ENCODE measurements around the gene CXCL6.

Gene CXCL6

DNA sequence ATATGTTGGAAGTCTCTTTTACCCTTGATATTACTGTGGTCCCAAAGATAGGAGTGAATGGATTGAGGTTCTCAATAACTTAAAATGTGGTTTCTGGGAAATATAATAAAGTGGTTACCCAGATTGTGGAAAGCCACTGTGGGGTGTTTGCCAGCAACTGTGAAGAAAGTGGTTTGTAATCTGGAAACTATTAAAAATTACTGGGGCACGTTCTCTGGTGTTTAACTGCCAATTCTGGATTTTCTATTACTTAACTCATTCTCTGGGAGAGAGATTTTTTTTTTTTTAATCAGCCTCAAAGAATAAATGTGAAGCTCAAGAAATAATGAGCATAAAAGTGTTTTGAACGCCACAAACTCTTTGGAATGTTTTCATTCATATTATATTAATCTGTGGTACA, 4.9 kb upstream of the CXCL6 start:
- TF ChIP-seq ZNF8 (CRISPR knock-in tag; IDR thresholded peaks at IDR 0.05) (no peak), ZFP3 (CRISPR knock-in tag; IDR thresholded peaks at IDR 0.05) (no peak), TCF4 (CRISPR knock-in tag; IDR thresholded peaks at IDR 0.05; ENCODE audit: borderline replicate concordance) (no peak), ARNTL (CRISPR knock-in tag; IDR thresholded peaks at IDR 0.05; ENCODE audit: borderline replicate concordance, low read depth) (no peak), CSDC2 (CRISPR knock-in tag; IDR thresholded peaks at IDR 0.05) (no peak), GLIS3 (CRISPR knock-in tag; IDR thresholded peaks at IDR 0.05) (no peak), PPARA (CRISPR knock-in tag; IDR thresholded peaks at IDR 0.05; ENCODE audit: borderline replicate concordance) (no peak), SNAI2 (CRISPR knock-in tag; IDR thresholded peaks at IDR 0.05) (no peak), ZFP30 (CRISPR knock-in tag; IDR thresholded peaks at IDR 0.05) (no peak), RARB (CRISPR knock-in tag; IDR thresholded peaks at IDR 0.05) (no peak), BACH2 (CRISPR knock-in tag; IDR thresholded peaks at IDR 0.05; ENCODE audit: borderline replicate concordance) (no peak), ZNF70 (CRISPR knock-in tag; IDR thresholded peaks at IDR 0.05) (no peak), CREB5 (CRISPR knock-in tag; IDR thresholded peaks at IDR 0.05; ENCODE audit: low read depth) (no peak), TSHZ2 (CRISPR knock-in tag; IDR thresholded peaks at IDR 0.05) (no peak)
- TF ChIP-seq, protein P1, sequence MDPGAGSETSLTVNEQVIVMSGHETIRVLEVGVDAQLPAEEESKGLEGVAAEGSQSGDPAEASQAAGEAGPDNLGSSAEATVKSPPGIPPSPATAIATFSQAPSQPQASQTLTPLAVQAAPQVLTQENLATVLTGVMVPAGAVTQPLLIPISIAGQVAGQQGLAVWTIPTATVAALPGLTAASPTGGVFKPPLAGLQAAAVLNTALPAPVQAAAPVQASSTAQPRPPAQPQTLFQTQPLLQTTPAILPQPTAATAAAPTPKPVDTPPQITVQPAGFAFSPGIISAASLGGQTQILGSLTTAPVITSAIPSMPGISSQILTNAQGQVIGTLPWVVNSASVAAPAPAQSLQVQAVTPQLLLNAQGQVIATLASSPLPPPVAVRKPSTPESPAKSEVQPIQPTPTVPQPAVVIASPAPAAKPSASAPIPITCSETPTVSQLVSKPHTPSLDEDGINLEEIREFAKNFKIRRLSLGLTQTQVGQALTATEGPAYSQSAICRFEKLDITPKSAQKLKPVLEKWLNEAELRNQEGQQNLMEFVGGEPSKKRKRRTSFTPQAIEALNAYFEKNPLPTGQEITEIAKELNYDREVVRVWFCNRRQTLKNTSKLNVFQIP (CRISPR knock-in tag; IDR thresholded peaks at IDR 0.05; ENCODE audit: borderline replicate concordance, low read depth): no peak
- ATAC-seq: no peak

- no peak for TF ChIP-seq ZNF8 (CRISPR knock-in tag; IDR thresholded peaks at IDR 0.05)
- no peak for TF ChIP-seq ARNTL (CRISPR knock-in tag; IDR thresholded peaks at IDR 0.05; ENCODE audit: borderline replicate concordance, low read depth)
- no peak for TF ChIP-seq TOX (CRISPR knock-in tag; IDR thresholded peaks at IDR 0.05; ENCODE audit: borderline replicate concordance)
- no peak for TF ChIP-seq GLIS3 (CRISPR knock-in tag; IDR thresholded peaks at IDR 0.05)
- TF ChIP-seq, protein P1 (CRISPR knock-in tag; IDR thresholded peaks at IDR 0.05; ENCODE audit: borderline replicate concordance, low read depth): no peak
- TF ChIP-seq ESRRG (CRISPR knock-in tag; IDR thresholded peaks at IDR 0.05): no peak
- no peak for TF ChIP-seq TCF4 (CRISPR knock-in tag; IDR thresholded peaks at IDR 0.05; ENCODE audit: borderline replicate concordance)
- no peak for TF ChIP-seq RARB (CRISPR knock-in tag; IDR thresholded peaks at IDR 0.05)
- no peak for TF ChIP-seq CSDC2 (CRISPR knock-in tag; IDR thresholded peaks at IDR 0.05)
- ATAC-seq: no peak
Measured at GRCh38 chr4:73832651-73833237, 3.7 kb upstream of the CXCL6 start.

DNA sequence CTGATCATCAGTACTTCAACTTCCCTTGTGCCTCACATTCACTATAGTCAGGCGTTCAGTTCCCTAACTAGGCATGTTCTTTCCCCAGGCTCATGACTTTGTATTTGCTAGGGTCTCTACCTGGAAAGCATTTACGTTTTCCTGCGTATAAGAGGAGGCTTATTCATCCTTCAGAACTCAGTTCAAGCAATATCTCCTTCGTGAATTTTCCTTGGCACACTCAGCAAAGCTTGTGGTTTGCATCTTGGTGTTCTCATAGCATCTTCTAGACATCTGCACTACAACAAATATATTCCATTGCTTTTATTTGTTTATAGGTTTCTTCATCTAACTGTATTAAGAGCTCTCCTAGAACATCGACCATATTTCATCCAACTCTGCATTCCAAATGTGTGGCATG, 2.6 kb downstream of the CXCL6 start:
- TF ChIP-seq ZNF70 (CRISPR knock-in tag; IDR thresholded peaks at IDR 0.05) (no peak), TCF4 (CRISPR knock-in tag; IDR thresholded peaks at IDR 0.05; ENCODE audit: borderline replicate concordance) (no peak), SNAI2 (CRISPR knock-in tag; IDR thresholded peaks at IDR 0.05) (no peak), TOX (CRISPR knock-in tag; IDR thresholded peaks at IDR 0.05; ENCODE audit: borderline replicate concordance) (no peak), OSR1 (CRISPR knock-in tag; IDR thresholded peaks at IDR 0.05) (no peak), GLIS3 (CRISPR knock-in tag; IDR thresholded peaks at IDR 0.05) (no peak), ZC3H10 (CRISPR knock-in tag; IDR thresholded peaks at IDR 0.05) (no peak)
- TF ChIP-seq, protein P2, sequence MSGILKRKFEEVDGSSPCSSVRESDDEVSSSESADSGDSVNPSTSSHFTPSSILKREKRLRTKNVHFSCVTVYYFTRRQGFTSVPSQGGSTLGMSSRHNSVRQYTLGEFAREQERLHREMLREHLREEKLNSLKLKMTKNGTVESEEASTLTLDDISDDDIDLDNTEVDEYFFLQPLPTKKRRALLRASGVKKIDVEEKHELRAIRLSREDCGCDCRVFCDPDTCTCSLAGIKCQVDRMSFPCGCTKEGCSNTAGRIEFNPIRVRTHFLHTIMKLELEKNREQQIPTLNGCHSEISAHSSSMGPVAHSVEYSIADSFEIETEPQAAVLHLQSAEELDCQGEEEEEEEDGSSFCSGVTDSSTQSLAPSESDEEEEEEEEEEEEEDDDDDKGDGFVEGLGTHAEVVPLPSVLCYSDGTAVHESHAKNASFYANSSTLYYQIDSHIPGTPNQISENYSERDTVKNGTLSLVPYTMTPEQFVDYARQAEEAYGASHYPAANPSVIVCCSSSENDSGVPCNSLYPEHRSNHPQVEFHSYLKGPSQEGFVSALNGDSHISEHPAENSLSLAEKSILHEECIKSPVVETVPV (CRISPR knock-in tag; IDR thresholded peaks at IDR 0.05): no peak
- TF ChIP-seq, protein P3, sequence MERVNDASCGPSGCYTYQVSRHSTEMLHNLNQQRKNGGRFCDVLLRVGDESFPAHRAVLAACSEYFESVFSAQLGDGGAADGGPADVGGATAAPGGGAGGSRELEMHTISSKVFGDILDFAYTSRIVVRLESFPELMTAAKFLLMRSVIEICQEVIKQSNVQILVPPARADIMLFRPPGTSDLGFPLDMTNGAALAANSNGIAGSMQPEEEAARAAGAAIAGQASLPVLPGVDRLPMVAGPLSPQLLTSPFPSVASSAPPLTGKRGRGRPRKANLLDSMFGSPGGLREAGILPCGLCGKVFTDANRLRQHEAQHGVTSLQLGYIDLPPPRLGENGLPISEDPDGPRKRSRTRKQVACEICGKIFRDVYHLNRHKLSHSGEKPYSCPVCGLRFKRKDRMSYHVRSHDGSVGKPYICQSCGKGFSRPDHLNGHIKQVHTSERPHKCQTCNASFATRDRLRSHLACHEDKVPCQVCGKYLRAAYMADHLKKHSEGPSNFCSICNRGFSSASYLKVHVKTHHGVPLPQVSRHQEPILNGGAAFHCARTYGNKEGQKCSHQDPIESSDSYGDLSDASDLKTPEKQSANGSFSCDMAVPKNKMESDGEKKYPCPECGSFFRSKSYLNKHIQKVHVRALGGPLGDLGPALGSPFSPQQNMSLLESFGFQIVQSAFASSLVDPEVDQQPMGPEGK (CRISPR knock-in tag; IDR thresholded peaks at IDR 0.05; ENCODE audit: borderline replicate concordance): no peak
- ATAC-seq: no peak
